ENCODE results near the gene GGCT.

Gene GGCT

DNA sequence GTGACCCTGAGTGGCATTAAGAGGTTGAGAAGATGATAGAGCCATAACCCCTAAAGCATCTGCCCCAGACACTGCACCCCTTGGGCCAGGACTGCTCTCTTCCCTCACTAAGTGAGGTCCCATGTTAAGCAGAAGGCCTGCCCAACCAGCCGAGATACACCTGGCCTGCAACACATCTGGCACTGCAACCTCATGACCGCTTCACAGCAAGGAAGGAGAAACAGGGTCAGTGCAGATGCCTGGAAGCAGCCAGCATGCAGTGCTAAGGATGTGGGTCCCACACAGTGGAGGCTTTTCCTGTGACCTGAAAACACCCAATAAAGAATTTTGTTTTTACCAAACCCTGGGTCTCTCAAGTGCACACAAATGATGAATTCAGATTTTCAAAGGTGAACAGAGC, 33.4 kb downstream of the GGCT start:
- Histone ChIP-seq H3K27ac (ENCODE audit: low read depth, low read length) (peak overlapping the region; percentile 13), H3K4me3 (ENCODE audit: low read depth, low read length) (no peak overlapping the region), H3K14ac (ENCODE audit: low read length) (no peak overlapping the region), H3K4ac (ENCODE audit: low read depth, low read length) (no peak overlapping the region), H3K27me3 (ENCODE audit: insufficient read depth, low read length) (no peaks in the 10 kb centered on the region), H4K8ac (ENCODE audit: low read depth, low read length) (no peak overlapping the region), H3K79me1 (ENCODE audit: low read length) (peaks cover 12% of the 10 kb centered on the region), H2BK12ac (ENCODE audit: low read length) (peak overlapping the region; percentile 55), H4K91ac (ENCODE audit: low read depth, low read length) (no peak overlapping the region), H3K9ac (ENCODE audit: low read length) (no peak overlapping the region), H2AFZ (ENCODE audit: insufficient read depth, low read length, poor library complexity) (no peak overlapping the region), H3K79me2 (ENCODE audit: control insufficient read depth, insufficient read depth, low read length, poor library complexity) (peaks cover 4% of the 10 kb centered on the region), H3K36me3 (ENCODE audit: control insufficient read depth in 1 of 2, insufficient read depth in 2 of 2, low read length in 2 of 2) (no peaks in the 10 kb centered on the region), H2BK120ac (ENCODE audit: insufficient read depth, low read length, poor library complexity) (no peak overlapping the region), H3K23ac (ENCODE audit: low read length) (no peak overlapping the region), H2BK5ac (ENCODE audit: low read depth, low read length, poor library complexity) (peak overlapping the region; percentile 0), H2AK5ac (ENCODE audit: low read length) (peak overlapping the region; percentile 31), H3K4me2 (ENCODE audit: low read length) (peak overlapping the region; percentile 16), H4K12ac (ENCODE audit: low read depth, low read length) (no peak overlapping the region), H3K18ac (ENCODE audit: low read length) (no peak overlapping the region), H3K9me3 (ENCODE audit: insufficient read depth, low read depth, low read length) (no peaks in the 10 kb centered on the region), H3K4me1 (ENCODE audit: control insufficient read depth in 1 of 2, insufficient read depth in 2 of 2, low read length in 2 of 2) (peaks cover 25 to 39% of the 10 kb centered on the region in 2 experiments)
- DNase-seq, result no peak
- no CpG with 5 or more reads among the region's 2 CpGs for WGBS (ENCODE audit: extremely low coverage, insufficient coverage, insufficient read length)

DNA sequence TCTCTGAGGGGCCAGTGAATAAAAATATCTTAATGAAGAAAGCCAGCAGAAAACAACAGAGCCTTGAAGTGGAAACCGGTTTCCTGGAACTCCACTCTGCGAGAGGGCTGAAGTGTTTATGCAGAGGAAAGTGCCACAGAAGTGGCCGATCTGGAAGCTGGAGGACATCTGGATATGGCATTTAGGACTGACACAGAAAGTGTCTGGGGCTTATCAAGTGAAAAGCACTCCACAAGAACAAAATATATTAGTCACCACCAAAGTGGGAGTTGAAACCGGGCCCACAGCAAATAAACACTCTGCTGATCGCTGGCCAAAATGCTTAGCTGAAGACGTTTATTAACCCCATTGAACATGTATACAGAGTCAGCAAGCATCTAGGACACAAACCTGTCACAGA, 33.9 kb downstream of the GGCT start:
- Histone ChIP-seq H4K8ac (ENCODE audit: low read depth, low read length) (no peak overlapping the region), H2AK5ac (ENCODE audit: low read length) (no peak overlapping the region), H3K4me3 (ENCODE audit: low read depth, low read length) (no peak overlapping the region), H3K4me1 (ENCODE audit: control insufficient read depth in 1 of 2, insufficient read depth in 2 of 2, low read length in 2 of 2) (peaks cover 25 to 40% of the 10 kb centered on the region in 2 experiments), H3K36me3 (ENCODE audit: control insufficient read depth in 1 of 2, insufficient read depth in 2 of 2, low read length in 2 of 2) (no peaks in the 10 kb centered on the region), H2AFZ (ENCODE audit: insufficient read depth, low read length, poor library complexity) (no peak overlapping the region), H3K4me2 (ENCODE audit: low read length) (peak overlapping the region; percentile 16), H3K18ac (ENCODE audit: low read length) (no peak overlapping the region), H3K27ac (ENCODE audit: low read depth, low read length) (peak overlapping the region; percentile 30), H3K4ac (ENCODE audit: low read depth, low read length) (no peak overlapping the region), H3K27me3 (ENCODE audit: insufficient read depth, low read length) (no peaks in the 10 kb centered on the region), H3K14ac (ENCODE audit: low read length) (no peak overlapping the region), H2BK120ac (ENCODE audit: insufficient read depth, low read length, poor library complexity) (no peak overlapping the region), H3K79me1 (ENCODE audit: low read length) (peaks cover 12% of the 10 kb centered on the region), H3K9ac (ENCODE audit: low read length) (no peak overlapping the region), H4K12ac (ENCODE audit: low read depth, low read length) (no peak overlapping the region), H4K91ac (ENCODE audit: low read depth, low read length) (no peak overlapping the region), H3K23ac (ENCODE audit: low read length) (no peak overlapping the region), H2BK5ac (ENCODE audit: low read depth, low read length, poor library complexity) (peak overlapping the region; percentile 0), H3K9me3 (ENCODE audit: insufficient read depth, low read depth, low read length) (no peaks in the 10 kb centered on the region), H2BK12ac (ENCODE audit: low read length) (no peak overlapping the region), H3K79me2 (ENCODE audit: control insufficient read depth, insufficient read depth, low read length, poor library complexity) (peaks cover 4% of the 10 kb centered on the region)
- DNase-seq, result no peak
- WGBS (ENCODE audit: extremely low coverage, insufficient coverage, insufficient read length), result no CpG with 5 or more reads among the region's 6 CpGs

DNA sequence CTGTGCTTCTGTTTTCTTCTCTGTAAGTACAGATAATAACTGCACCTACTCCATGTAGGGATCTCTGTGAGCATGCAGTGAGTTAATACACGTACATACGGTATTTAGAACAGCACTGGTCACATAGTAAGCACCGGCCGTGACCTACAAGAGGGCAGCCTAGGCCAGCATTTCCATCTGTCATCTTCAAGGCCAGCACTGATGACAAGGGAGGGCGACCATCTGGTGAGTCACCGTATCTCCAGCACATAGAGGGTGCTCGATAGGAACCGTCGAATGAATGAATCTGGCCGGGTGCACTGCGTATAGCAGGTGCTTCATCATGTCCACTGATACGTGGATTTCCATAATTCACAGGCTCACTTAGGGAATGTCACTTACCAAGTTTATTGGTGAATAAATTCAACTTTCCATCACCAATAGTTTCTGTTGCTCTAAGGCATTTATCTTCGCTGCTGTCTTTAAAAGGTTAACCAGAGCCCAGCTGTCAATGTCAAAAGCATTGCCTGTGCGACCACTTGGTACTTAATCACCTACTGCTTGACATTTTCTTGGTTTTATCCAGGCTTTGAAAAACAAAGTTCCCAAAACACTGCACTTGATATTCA, 34.4 kb downstream of the GGCT start:
- no peak overlapping the region for H3K4me2 ChIP-seq (ENCODE audit: low read length)
- no peak overlapping the region for H3K4ac ChIP-seq (ENCODE audit: low read depth, low read length)
- no peak for DNase-seq
- H3K4me1 ChIP-seq (ENCODE audit: control insufficient read depth in 1 of 2, insufficient read depth in 2 of 2, low read length in 2 of 2), result peaks cover 25 to 41% of the 10 kb centered on the region in 2 experiments
- peaks cover 4% of the 10 kb centered on the region for H3K79me2 ChIP-seq (ENCODE audit: control insufficient read depth, insufficient read depth, low read length, poor library complexity)
- no peak overlapping the region for H2BK12ac ChIP-seq (ENCODE audit: low read length)
- peaks cover 12% of the 10 kb centered on the region for H3K79me1 ChIP-seq (ENCODE audit: low read length)
- no peak overlapping the region for H3K9ac ChIP-seq (ENCODE audit: low read length)
- no peaks in the 10 kb centered on the region for H3K9me3 ChIP-seq (ENCODE audit: insufficient read depth, low read depth, low read length)
- no peak overlapping the region for H4K8ac ChIP-seq (ENCODE audit: low read depth, low read length)
- H3K36me3 ChIP-seq (ENCODE audit: control insufficient read depth in 1 of 2, insufficient read depth in 2 of 2, low read length in 2 of 2), result no peaks in the 10 kb centered on the region
- no peak overlapping the region for H2BK5ac ChIP-seq (ENCODE audit: low read depth, low read length, poor library complexity)
- no CpG with 5 or more reads among the region's 14 CpGs for WGBS (ENCODE audit: extremely low coverage, insufficient coverage, insufficient read length)
- H3K27me3 ChIP-seq (ENCODE audit: insufficient read depth, low read length), result no peaks in the 10 kb centered on the region
- H3K14ac ChIP-seq (ENCODE audit: low read length), result no peak overlapping the region
- H2BK120ac ChIP-seq (ENCODE audit: insufficient read depth, low read length, poor library complexity), result no peak overlapping the region
- no peak overlapping the region for H2AK5ac ChIP-seq (ENCODE audit: low read length)
- peak overlapping the region; percentile 52 for H3K27ac ChIP-seq (ENCODE audit: low read depth, low read length)
- no peak overlapping the region for H4K91ac ChIP-seq (ENCODE audit: low read depth, low read length)
- no peak overlapping the region for H3K4me3 ChIP-seq (ENCODE audit: low read depth, low read length)
- no peak overlapping the region for H3K18ac ChIP-seq (ENCODE audit: low read length)
- no peak overlapping the region for H4K12ac ChIP-seq (ENCODE audit: low read depth, low read length)
- no peak overlapping the region for H3K23ac ChIP-seq (ENCODE audit: low read length)
- H2AFZ ChIP-seq (ENCODE audit: insufficient read depth, low read length, poor library complexity), result no peak overlapping the region

DNA sequence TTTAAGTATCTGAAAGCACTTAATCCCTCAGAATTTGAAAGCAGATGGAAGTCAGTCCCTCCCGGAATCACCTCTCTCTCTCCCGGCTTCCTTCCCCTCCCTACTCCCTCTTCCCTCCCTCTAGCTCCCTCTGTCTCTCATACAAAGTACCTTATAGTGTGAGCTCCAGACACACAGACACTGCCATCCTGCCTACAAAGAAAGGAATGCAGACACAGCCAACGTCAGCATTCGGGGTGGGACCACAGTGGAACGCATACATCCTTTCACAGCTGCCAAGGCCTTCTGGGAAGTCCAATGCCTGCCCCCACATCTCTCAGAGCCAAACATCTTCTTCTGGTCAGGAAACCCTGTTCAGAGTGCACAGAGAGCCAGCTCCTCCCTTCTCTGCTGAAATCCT, 35.3 kb downstream of the GGCT start:
- Histone ChIP-seq H3K14ac (ENCODE audit: low read length) (no peak overlapping the region), H4K91ac (ENCODE audit: low read depth, low read length) (peak overlapping the region; percentile 46), H4K8ac (ENCODE audit: low read depth, low read length) (peak overlapping the region; percentile 8), H2BK5ac (ENCODE audit: low read depth, low read length, poor library complexity) (peak overlapping the region; percentile 18), H3K79me1 (ENCODE audit: low read length) (peaks cover 12% of the 10 kb centered on the region), H3K9me3 (ENCODE audit: insufficient read depth, low read depth, low read length) (no peaks in the 10 kb centered on the region), H2BK120ac (ENCODE audit: insufficient read depth, low read length, poor library complexity) (peak overlapping the region; percentile 35), H3K4me2 (ENCODE audit: low read length) (no peak overlapping the region), H3K27me3 (ENCODE audit: insufficient read depth, low read length) (no peaks in the 10 kb centered on the region), H2AK5ac (ENCODE audit: low read length) (no peak overlapping the region), H3K36me3 (ENCODE audit: control insufficient read depth in 1 of 2, insufficient read depth in 2 of 2, low read length in 2 of 2) (peaks cover 0 to under 1% of the 10 kb centered on the region in 2 experiments), H3K18ac (ENCODE audit: low read length) (peak overlapping the region; percentile 10), H3K9ac (ENCODE audit: low read length) (no peak overlapping the region), H3K27ac (ENCODE audit: low read depth, low read length) (peak overlapping the region; percentile 52), H2AFZ (ENCODE audit: insufficient read depth, low read length, poor library complexity) (no peak overlapping the region), H3K4me1 (ENCODE audit: control insufficient read depth in 1 of 2, insufficient read depth in 2 of 2, low read length in 2 of 2) (peaks cover 25 to 41% of the 10 kb centered on the region in 2 experiments), H4K12ac (ENCODE audit: low read depth, low read length) (no peak overlapping the region), H3K79me2 (ENCODE audit: control insufficient read depth, insufficient read depth, low read length, poor library complexity) (peaks cover 4% of the 10 kb centered on the region), H3K23ac (ENCODE audit: low read length) (no peak overlapping the region), H2BK12ac (ENCODE audit: low read length) (peak overlapping the region; percentile 35), H3K4ac (ENCODE audit: low read depth, low read length) (no peak overlapping the region), H3K4me3 (ENCODE audit: low read depth, low read length) (no peak overlapping the region)
- no CpG with 5 or more reads among the region's 5 CpGs for WGBS (ENCODE audit: extremely low coverage, insufficient coverage, insufficient read length)
- peak; percentile 21 to 48 for DNase-seq
